WTC11 (cell line): ENCODE measurements around the gene IGSF10. TPM values are rescaled to one million over a fixed set of nuclear protein-coding genes. Genes with fewer than 3 reads are reported as not detected.
"Not testable (repeated sequence)": the region's sequence is repeated elsewhere in the genome, so short reads cannot be mapped to it uniquely, and the experiment has no call there.

Experiments used
- ATAC-seq: fragments of 200-7000 bp; cut with Tn5 transposase; 2 replicates; pipeline ENCODE4 v1.10.0; 2021; ENCODE audit warnings: mild to moderate bottlenecking, moderate library complexity
- Bru-seq: library from RNA; stranded (reverse); fragments of 400-500 nt; gene quantifications from one replicate; lab custom pipeline; 2021; lab: Mats Ljungman, UMichigan
- CTCF ChIA-PET: fragments of 300-600 bp; sonication (Branson Sonifier 250); formaldehyde crosslinking; loops from one replicate; lab custom pipeline; 2021; ENCODE audit warnings: antibody characterized with exemption; lab: Charles Lee
- POLR2A ChIA-PET: fragments of 350-600 bp; sonication (Branson Sonifier 250); formaldehyde crosslinking; loops from one replicate; lab custom pipeline; 2021; ENCODE audit warnings: antibody characterized with exemption; lab: Charles Lee
- DNase-seq: peaks from one replicate; pipeline ENCODE4 v3.0.0; 2021; ENCODE audit warnings: low spot score
- H3K27ac Mint-ChIP-seq: 2 replicates; pipeline ENCODE4 v1.8.0; 2021; ENCODE audit warnings: mixed read lengths
- H3K27me3 Mint-ChIP-seq: 2 replicates; pipeline ENCODE4 v1.8.0; 2021; ENCODE audit warnings: low read depth, mild to moderate bottlenecking, moderate library complexity, mixed read lengths
- H3K36me3 Mint-ChIP-seq: 2 replicates; pipeline ENCODE4 v1.8.0; 2021; ENCODE audit warnings: mixed read lengths
- H3K4me1 Mint-ChIP-seq: 2 replicates; pipeline ENCODE4 v1.8.0; 2022; ENCODE audit warnings: mixed read lengths
- H3K4me3 Mint-ChIP-seq: 2 replicates; pipeline ENCODE4 v1.8.0; 2021; ENCODE audit warnings: mild to moderate bottlenecking, moderate library complexity, mixed read lengths
- H3K9me3 Mint-ChIP-seq: 2 replicates; pipeline ENCODE4 v1.8.0; 2021; ENCODE audit warnings: mixed read lengths
- ATF6 ChIP-seq: sonication (generic); formaldehyde crosslinking; IDR thresholded peaks from 2 replicates; pipeline ENCODE4 v1.8.1; 2023; ENCODE audit warnings: mild to moderate bottlenecking, missing genetic modification reagents
- CBFB ChIP-seq: sonication (generic); formaldehyde crosslinking; IDR thresholded peaks from 2 replicates; pipeline ENCODE4 v1.8.1; 2022; ENCODE audit warnings: mild to moderate bottlenecking, low read depth, missing genetic modification reagents
- CDX4 ChIP-seq: fragments of 250-450 bp; sonication (Bioruptor Pico); IDR thresholded peaks from 2 replicates; pipeline ENCODE4 v1.9.0; 2021; ENCODE audit warnings: moderate library complexity, mild to moderate bottlenecking, inconsistent platforms, borderline replicate concordance
- ETV6 ChIP-seq: sonication (generic); formaldehyde crosslinking; IDR thresholded peaks from 2 replicates; pipeline ENCODE4 v1.8.1; 2022; ENCODE audit warnings: mild to moderate bottlenecking, missing genetic modification reagents
- GRHL2 ChIP-seq: fragments of 250-450 bp; sonication (Bioruptor Pico); IDR thresholded peaks from 2 replicates; pipeline ENCODE4 v1.8.0; 2022; ENCODE audit warnings: mild to moderate bottlenecking, moderate library complexity; ENCODE audit not compliant: insufficient replicate concordance, severe bottlenecking
- GTF2I ChIP-seq: fragments of 250-450 bp; sonication (Bioruptor Pico); conservative IDR thresholded peaks from 2 replicates; pipeline ENCODE4 v1.4.0; 2021; ENCODE audit warnings: mild to moderate bottlenecking
- NFE2L1 ChIP-seq: sonication (generic); formaldehyde crosslinking; IDR thresholded peaks from 2 replicates; pipeline ENCODE4 v1.8.1; 2023; ENCODE audit warnings: missing genetic modification reagents
- NFYB ChIP-seq: sonication (generic); formaldehyde crosslinking; conservative IDR thresholded peaks from 2 replicates; pipeline ENCODE4 v1.8.0; 2022; ENCODE audit warnings: low read depth, missing genetic modification reagents
- PREB ChIP-seq: sonication (generic); formaldehyde crosslinking; IDR thresholded peaks from 2 replicates; pipeline ENCODE4 v1.8.1; 2022; ENCODE audit warnings: mild to moderate bottlenecking, missing genetic modification reagents, moderate library complexity, borderline replicate concordance
- ZNF121 ChIP-seq: sonication (generic); formaldehyde crosslinking; IDR thresholded peaks from 2 replicates; pipeline ENCODE4 v1.8.0; 2023; ENCODE audit warnings: missing genetic modification reagents
- ZNF281 ChIP-seq: sonication (generic); formaldehyde crosslinking; IDR thresholded peaks from 2 replicates; pipeline ENCODE4 v1.8.0; 2023; ENCODE audit warnings: mild to moderate bottlenecking, missing genetic modification reagents
- ZNF416 ChIP-seq: fragments of 250-450 bp; sonication (Bioruptor Pico); IDR thresholded peaks from 2 replicates; pipeline ENCODE4 v1.9.0; 2021; ENCODE audit warnings: mild to moderate bottlenecking, inconsistent platforms
- ZNF671 ChIP-seq: fragments of 250-450 bp; sonication (Bioruptor Pico); IDR thresholded peaks from 2 replicates; pipeline ENCODE4 v1.8.0; 2021; ENCODE audit warnings: mild to moderate bottlenecking
- ZSCAN18 ChIP-seq: fragments of 250-450 bp; sonication (Bioruptor Pico); IDR thresholded peaks from 2 replicates; pipeline ENCODE4 v2.1.2; 2022; ENCODE audit warnings: mild to moderate bottlenecking, moderate library complexity
- long read RNA-seq, 3 experiments: library from RNA in 1 of 3; library from capped mRNA in 1 of 3; library from polyadenylated mRNA in 1 of 3; unstranded in 2 of 3; stranded (forward) in 1 of 3; transcript quantifications; one replicate each; pipeline ENCODE4 v2.0.0, GENCODE V29; 2021
- total RNA-seq: library from RNA; stranded (reverse); gene quantifications from 3 replicates; pipeline ENCODE4 v1.2.3, GENCODE V29; 2021

The IGSF10 gene
- total RNA-seq (0.60 to 0.70 TPM (median 0.66 TPM) in 3 replicates), Bru-seq, nascent RNA (percentile 32 among the genes with signal in this experiment)
- long read RNA-seq, experiment 1, partial matches to known transcripts = 0 of 1 reads
- long read RNA-seq, experiment 1, other reads (novel, unspliced or antisense) = 1 of 1 reads
- long read RNA-seq, experiment 2, partial matches to known transcripts = 2 of 2 reads
- long read RNA-seq, experiment 2, other reads (novel, unspliced or antisense) = 0 of 2 reads
- long read RNA-seq, experiment 3 = 0 reads

- CTCF ChIA-PET = interaction anchor here (0.9 to 1.0 kb wide), 3 partner anchors 21 to 378 kb away, joined by 3 read pairs; no protein-coding TSS in a partner anchor
- TF ChIP-seq PREB = no peak
- no peak for TF ChIP-seq CDX4 (CRISPR knock-in tag)
- TF ChIP-seq ETV6 (CRISPR knock-in tag) = 0 out of 2 replicates have a peak, but pooled peaks have one; percentile 44
- no peak for TF ChIP-seq CBFB (CRISPR knock-in tag)
- no peak for TF ChIP-seq NFE2L1 (CRISPR knock-in tag)
- TF ChIP-seq ZNF121 = peak; percentile 100
- no peak for TF ChIP-seq ZSCAN18 (CRISPR knock-in tag)
- peak; percentile 90 for TF ChIP-seq GTF2I (CRISPR knock-in tag)
- TF ChIP-seq GRHL2 (CRISPR knock-in tag) = no peak
- TF ChIP-seq ZNF671 (CRISPR knock-in tag) = no peak
- TF ChIP-seq NFYB (CRISPR knock-in tag) = peak; percentile 49; the same call in 1 of the 2 replicates
- TF ChIP-seq ZNF416 (CRISPR knock-in tag) = no peak
- no peak for TF ChIP-seq ATF6 (CRISPR knock-in tag)
- TF ChIP-seq ZNF281 = no peak
Observed at GRCh38 chr3:151460774-151461450, at the start of gene IGSF10. Gene IGSF10, minus strand, starts transcription at chr3:151461061. Its CDS starts 2,352 bp downstream, at chr3:151458709.

GRCh38 chr3:151509468-151510135 is 48.7 kb upstream of the IGSF10 start:
- H3K4me3 Mint-ChIP-seq, H3K27ac Mint-ChIP-seq, ATAC-seq, DNase-seq, H3K27me3 Mint-ChIP-seq, CTCF ChIA-PET, POLR2A ChIA-PET, H3K4me1 Mint-ChIP-seq: not testable (repeated sequence)
- peaks cover 44% of the 10 kb centered on the region for H3K9me3 Mint-ChIP-seq
- peaks cover 26% of the 10 kb centered on the region for H3K36me3 Mint-ChIP-seq

More at GRCh38 chr3:151460774-151461450, at the start of gene IGSF10:
- Mint-ChIP-seq H3K9me3 (no peaks in the 10 kb centered on the region), H3K4me3 (peak within 1 kb of the TSS; percentile 76), H3K36me3 (no peaks in the 10 kb centered on the region), H3K27me3 (peaks cover 5% of the 10 kb centered on the region; the same call in 1 of the 2 replicates), H3K27ac (no peak within 1 kb of the TSS), H3K4me1 (peaks cover 4% of the 10 kb centered on the region)
- POLR2A ChIA-PET = no interaction called here
- peak; percentile 61 for DNase-seq
- peak; percentile 99 for ATAC-seq
